Inflammatory macrophage (primary cell): Measurements from ENCODE around the gene OR2AG1.
"Not testable (repeated sequence)": the region's sequence is repeated elsewhere in the genome, so short reads cannot be mapped to it uniquely, and the experiment has no call there.

ENCODE experiments used
- DNase-seq, 2 donors: peaks; one replicate each; pipeline ENCODE4 v3.0.0-alpha.2; 2020 to 2022

Gene OR2AG1

DNA sequence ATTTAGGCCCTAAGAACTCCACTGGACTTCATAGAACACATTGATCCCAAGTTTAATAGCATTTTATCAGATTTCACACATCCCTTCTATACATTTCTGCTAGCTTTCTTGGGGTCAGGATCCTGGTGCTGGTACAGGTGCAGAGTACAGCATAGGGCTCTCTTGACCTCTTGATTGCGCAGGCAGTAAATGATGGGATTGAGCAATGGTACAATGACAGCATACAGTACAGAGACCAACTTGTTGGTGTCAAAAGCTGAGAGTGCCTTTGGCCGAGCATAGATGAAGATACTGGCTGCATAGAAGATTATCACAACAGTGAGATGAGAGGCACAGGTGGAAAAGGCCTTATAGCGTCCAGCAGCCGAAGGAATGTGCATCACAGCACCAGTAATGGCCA is 11.8 kb downstream of the OR2AG1 start:
- DNase-seq: no peak

DNA sequence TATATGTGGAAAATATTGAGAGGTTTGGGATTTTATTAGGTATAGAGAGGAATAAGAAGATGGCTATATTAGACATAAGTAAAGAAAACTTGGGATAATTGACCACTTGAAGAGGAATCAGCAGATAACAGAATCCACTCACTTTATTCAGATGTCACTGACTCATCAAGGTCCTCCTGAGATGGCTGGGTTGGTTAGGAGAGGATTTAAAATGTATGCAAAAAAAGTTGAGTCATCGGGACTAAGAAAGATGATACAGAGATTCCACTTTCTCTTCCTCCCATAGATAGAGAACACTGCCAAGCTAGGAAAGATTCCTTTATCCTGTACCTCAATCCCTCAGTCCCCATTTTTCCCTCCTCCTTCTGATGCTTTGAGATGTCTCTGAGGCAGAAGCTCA is 16.6 kb downstream of the OR2AG1 start, which contains the start of gene OR6A2:
OR6A2 (minus strand) TSS at position 288 of the 400 bp plus-strand sequence. CDS start 3,981 bp downstream, outside the sequence.
- DNase-seq: no peak

DNA sequence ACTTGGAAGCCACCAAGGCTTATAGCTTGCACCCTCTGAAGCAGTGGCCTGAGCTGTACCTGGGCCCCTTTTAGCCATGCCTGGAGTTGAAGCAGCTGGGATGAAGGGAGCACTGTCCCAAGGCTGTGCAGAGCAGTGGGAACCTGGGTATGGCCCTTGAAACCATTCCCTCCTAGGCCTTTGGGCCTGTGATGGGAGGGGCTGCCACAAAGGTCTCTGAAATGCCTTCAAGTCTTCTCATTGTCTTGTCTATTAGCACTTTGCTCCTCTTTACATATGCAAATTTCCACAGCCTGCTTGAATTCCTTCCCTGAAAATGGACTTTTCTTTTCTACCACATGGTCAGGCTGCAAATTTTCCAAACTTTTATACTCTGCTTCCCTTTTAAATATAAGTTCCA is 18.3 kb downstream of the OR2AG1 start:
- not testable (repeated sequence) for DNase-seq

DNA sequence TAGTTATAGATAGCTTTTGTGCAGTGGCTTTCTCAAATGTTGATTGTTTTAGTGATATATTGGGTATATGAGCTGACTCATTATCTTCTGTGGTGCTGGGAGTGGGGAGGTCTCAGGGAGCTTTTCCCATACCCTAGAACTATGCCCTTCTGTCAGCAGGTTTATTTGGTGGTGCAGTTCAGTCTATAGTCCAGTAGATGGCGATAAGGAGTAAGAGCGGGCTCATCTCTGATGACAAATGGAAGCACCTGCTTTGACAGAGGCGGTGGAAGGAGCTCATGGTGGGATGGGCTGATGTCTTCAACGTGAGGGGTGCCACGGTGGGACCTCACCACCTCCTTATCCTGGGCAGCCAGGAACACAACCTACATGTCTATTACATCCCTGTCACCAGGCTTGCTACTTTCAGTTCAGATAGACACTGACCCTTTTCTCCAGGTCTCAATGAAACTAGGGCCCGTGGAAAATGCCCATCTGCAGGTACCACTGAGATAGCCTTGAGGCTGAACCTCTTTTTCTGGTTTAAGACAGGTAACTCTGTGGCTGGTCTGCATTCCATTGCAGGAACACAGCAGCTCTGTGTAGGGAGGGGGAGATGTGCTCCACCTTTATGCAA is 29.7 kb downstream of the OR2AG1 start:
- peak; percentile 34 to 48 for DNase-seq

DNA sequence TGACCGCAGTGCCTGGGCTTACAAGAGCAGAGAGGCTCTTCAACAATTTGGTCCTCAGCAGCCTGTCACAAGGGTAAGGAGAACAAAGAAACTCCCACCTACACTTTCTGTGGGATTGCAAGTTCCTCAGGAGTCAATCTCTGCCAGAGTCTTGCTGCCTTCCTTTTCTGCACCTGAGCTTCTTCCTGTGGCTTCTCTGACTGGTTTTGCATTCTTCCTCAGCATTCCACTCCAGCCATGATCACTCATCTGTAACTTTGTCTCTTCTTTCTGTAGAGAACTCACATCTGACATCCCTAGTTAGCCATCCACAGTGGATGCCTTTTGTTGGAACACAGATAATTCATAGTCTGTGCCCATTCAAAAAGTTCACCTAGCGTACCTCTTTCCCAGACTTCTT is 30.8 kb downstream of the OR2AG1 start:
- DNase-seq: no peak

DNA sequence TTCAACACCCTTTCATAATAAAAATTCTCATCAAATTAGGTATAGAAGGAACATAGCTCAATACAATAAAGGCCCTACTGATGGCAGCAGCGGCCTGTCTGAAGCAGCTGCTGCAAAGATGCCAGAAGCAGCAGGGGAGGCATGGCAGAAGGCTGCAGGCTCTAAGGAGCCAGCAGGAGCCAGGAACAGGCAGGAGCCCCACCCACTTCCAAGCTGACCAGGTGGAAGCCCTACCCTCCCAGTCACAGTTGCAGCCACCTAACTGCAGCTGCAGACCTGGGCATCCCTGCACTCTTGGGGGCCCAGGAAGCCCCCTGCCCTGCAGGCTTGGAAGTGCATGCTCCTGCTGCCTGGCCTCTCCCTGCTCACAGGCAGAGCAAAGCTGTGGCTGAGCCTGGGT is 34.9 kb downstream of the OR2AG1 start:
- no peak for DNase-seq

DNA sequence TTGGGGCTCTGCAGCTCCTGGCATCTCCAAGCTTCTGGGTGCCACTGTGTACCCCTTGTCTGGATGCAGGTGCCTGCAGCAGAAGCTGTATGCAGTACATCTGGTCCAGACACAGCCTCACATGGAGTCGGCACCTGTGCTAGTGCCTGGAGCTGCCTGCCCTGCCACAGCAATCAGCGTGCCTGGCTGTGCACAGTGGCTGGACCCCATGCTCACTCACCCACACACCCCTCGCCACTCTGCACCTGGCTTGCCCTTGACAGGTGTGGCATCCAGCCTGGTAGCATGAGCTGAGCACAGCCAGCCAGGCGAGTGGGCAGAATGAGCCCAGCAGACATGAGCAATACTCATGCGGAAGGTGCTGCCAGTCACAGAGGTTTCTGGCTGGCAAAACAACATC is 36.1 kb downstream of the OR2AG1 start:
- no peak for DNase-seq

DNA sequence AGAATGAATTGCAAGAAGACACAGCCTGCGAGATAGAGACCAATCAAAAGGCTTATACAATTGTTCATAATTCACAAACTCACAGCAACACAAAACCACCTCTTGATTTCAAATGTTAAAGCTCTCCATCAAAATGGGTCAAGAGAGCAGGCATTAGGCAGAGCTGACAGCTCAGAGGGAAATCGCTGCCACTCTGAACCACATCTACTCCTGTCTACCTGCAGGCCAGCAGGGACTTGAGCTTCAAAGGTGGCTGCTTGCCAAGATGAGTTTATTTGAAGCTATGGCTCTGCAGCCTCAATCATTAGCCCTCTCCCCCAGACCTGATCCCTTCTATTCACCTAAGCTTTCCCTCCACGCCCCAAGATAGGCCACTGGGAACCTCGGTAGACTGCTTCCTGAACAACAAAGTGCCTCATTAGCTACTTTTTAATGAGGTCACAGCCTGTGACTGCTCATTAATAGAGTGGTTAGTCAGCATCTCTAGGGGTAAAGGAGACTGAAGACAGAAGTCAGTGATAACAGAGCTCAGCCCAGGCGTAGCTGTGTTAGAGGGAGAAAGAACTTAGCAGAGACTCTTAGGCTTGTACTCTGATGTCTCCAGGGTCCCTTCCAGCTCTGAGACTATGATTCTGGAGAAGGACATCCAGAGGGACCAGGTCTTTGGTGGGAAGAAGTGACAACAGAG is 41.5 kb downstream of the OR2AG1 start:
- no peak for DNase-seq

DNA sequence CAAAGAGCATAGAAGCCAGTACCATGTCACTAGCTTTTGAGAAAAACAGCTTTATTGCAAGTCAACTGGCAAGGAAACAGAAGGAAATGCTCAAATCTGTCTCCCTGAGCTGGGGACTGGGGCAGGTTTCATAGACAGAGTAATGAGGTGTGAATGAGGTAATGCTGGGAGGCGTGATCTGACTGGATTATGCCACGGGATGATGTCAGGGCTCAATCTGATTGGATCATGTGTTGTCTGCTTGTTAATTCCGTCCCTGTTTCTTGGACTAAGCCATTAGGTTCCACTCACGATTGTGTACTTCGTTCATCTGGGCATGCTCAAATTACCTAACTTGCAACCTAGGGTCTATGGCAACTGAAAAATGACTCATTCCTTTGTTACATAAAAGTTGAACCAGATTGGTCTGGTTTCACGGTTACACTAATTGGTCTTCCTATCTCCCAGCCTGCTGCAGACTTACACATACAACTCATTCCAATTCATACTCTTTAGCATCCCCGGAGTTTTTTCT is 42.5 kb downstream of the OR2AG1 start:
- no peak for DNase-seq

DNA sequence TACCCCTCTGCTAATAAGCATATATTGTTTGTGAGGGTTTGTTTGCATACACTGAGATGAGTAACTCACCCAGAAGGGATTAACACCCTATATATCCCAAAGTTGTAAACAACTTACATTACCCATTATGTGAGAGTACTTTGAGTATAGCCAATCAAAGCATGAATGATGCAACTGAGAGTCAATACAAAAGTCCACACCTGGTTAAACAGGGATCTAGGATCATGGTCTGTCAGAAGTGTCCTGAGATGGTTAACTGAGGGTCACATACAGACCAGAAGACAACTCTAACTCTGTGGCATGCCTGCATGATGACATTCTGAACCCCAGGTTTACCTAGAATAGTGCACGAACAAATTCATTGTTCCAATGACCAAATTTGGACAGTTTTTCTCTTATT is 45.3 kb downstream of the OR2AG1 start:
- DNase-seq: no peak

DNA sequence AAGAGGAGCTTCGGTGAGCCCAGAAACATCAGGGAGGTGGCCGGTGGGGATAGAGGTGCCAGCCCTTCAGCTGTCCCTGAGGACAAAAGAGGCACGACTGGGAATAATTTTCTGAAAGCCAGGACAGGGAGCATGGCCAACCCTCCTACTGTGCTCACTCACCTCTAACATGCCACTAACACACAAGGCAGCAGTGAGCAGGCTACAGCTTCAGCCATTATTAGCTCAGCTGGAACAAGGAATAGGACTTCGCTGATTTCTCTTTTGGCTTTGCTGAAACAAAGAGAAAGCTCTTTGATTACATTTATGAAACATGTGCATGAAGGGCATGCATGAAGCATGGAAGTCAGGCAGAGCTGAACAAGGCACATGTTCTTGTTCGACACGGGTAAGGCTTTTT is 50.5 kb downstream of the OR2AG1 start:
- no peak for DNase-seq

DNA sequence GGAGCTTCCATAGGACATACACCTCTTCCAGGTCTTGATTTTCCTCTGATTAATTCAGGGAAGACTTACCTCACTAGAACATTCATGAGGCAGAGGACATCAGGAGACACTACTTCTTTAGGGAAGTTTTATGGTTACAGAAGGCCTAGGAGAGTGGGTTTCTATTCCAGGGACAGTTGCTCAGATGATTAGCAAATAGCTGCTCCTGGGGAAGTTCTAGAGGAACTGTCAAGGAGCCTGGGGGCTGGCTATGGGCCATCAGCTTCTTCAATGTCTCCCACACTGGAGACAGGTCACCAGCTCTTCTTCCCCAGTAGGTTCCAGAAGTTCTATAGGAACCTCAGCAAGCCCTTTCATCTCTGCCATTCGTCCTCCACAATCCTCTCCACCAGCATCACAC is 51.2 kb downstream of the OR2AG1 start:
- peak; percentile 35 to 36 for DNase-seq
